Measurements from ENCODE around the gene MERTK. TPM values are rescaled to one million over a fixed set of nuclear protein-coding genes. Genes with fewer than 3 reads are reported as not detected.

The MERTK gene
- total RNA-seq, 1 donor from 2014 or later: 4.7 TPM

GRCh38 chr2:112050316-112050715, 151.9 kb downstream of the MERTK start:
- Histone ChIP-seq H3K36me3 (no peaks in the 10 kb centered on the region), H3K4me1 (peaks cover 30% of the 10 kb centered on the region), H3K27me3 (ENCODE audit: low read depth) (no peaks in the 10 kb centered on the region), H3K9me3 (replicated peaks) (peaks cover 6% of the 10 kb centered on the region), H3K4me3 (no peak overlapping the region), H3K27ac (replicated peaks) (no peak overlapping the region)
- no peak for DNase-seq
- intact Hi-C loops (cut with micrococcal nuclease): no loop called here
- no peak for TF ChIP-seq CTCF (IDR thresholded peaks at IDR 0.05; ENCODE audit: borderline replicate concordance)

- Histone ChIP-seq H3K4me1 (peaks cover 43% of the 10 kb centered on the region), H3K4me3 (peak overlapping the region; percentile 72), H3K27ac (replicated peaks) (peak overlapping the region; percentile 92), H3K36me3 (no peaks in the 10 kb centered on the region), H3K27me3 (ENCODE audit: low read depth) (no peaks in the 10 kb centered on the region), H3K9me3 (replicated peaks) (no peaks in the 10 kb centered on the region)
- intact Hi-C loops (cut with micrococcal nuclease): no loop called here
- TF ChIP-seq CTCF (IDR thresholded peaks at IDR 0.05; ENCODE audit: borderline replicate concordance): no peak
- DNase-seq: peak; percentile 99
Measured at GRCh38 chr2:112053917-112054846, 155.8 kb downstream of the MERTK start.

- no peak for TF ChIP-seq CTCF (IDR thresholded peaks at IDR 0.05; ENCODE audit: borderline replicate concordance)
- peak; percentile 99 for DNase-seq
- intact Hi-C loops (cut with micrococcal nuclease): no loop called here
- peaks cover 5% of the 10 kb centered on the region for H3K36me3 ChIP-seq
- peaks cover 43% of the 10 kb centered on the region for H3K4me1 ChIP-seq
- no peaks in the 10 kb centered on the region for H3K9me3 ChIP-seq (replicated peaks)
- H3K27ac ChIP-seq (replicated peaks): peak within 1 kb of the TSS; percentile 99
- H3K4me3 ChIP-seq: peak within 1 kb of the TSS; percentile 91
- no peaks in the 10 kb centered on the region for H3K27me3 ChIP-seq (ENCODE audit: low read depth)
Measured at GRCh38 chr2:112054847-112055729, 156.7 kb downstream of the MERTK start, which contains the start of gene TMEM87B. Gene TMEM87B, plus strand, starts transcription at chr2:112055269. Its CDS starts 323 bp downstream, at chr2:112055592.

GRCh38 chr2:112055730-112056625, 157.6 kb downstream of the MERTK start:
- TF ChIP-seq CTCF (IDR thresholded peaks at IDR 0.05; ENCODE audit: borderline replicate concordance): no peak
- Histone ChIP-seq H3K9me3 (replicated peaks) (no peaks in the 10 kb centered on the region), H3K4me3 (peak overlapping the region; percentile 91), H3K4me1 (peaks cover 43% of the 10 kb centered on the region), H3K36me3 (peaks cover 11% of the 10 kb centered on the region), H3K27ac (replicated peaks) (peak overlapping the region; percentile 99), H3K27me3 (ENCODE audit: low read depth) (no peaks in the 10 kb centered on the region)
- intact Hi-C loops (cut with micrococcal nuclease): no loop called here
- peak; percentile 70 for DNase-seq
